Activated CD4-positive, alpha-beta T cell treated with anti-CD3 and anti-CD28 coated beads, Interleukin-2, amount 10 ng/mL, durations not matched to agents 24 days and 14 days (primary cell): Measurements from ENCODE around the gene ANKRD24. TPM values are rescaled to one million over a fixed set of nuclear protein-coding genes. Genes with fewer than 3 reads are reported as not detected.
A peak's percentile ranks its signal among the peaks of the same experiment; 100 is the strongest.
"Not testable (repeated sequence)": the region's sequence is repeated elsewhere in the genome, so short reads cannot be mapped to it uniquely, and the experiment has no call there.

Experiments used
- DNase-seq: peaks from one replicate; pipeline ENCODE4 v3.0.0; 2022
- H3K27ac Mint-ChIP-seq: one replicate; pipeline ENCODE4 v1.8.0; 2022; ENCODE audit warnings: mild to moderate bottlenecking, mixed read lengths
- H3K27me3 Mint-ChIP-seq: one replicate; pipeline ENCODE4 v1.8.0; 2022; ENCODE audit warnings: mixed read lengths
- H3K36me3 Mint-ChIP-seq: one replicate; pipeline ENCODE4 v1.8.0; 2022; ENCODE audit warnings: low read depth, mild to moderate bottlenecking, mixed read lengths
- H3K4me1 Mint-ChIP-seq: one replicate; pipeline ENCODE4 v1.8.0; 2021; ENCODE audit warnings: mixed read lengths
- H3K4me3 Mint-ChIP-seq: one replicate; pipeline ENCODE4 v1.8.0; 2022; ENCODE audit warnings: mild to moderate bottlenecking, moderate library complexity, mixed read lengths
- H3K9me3 Mint-ChIP-seq: one replicate; pipeline ENCODE4 v1.8.0; 2021; ENCODE audit warnings: mixed read lengths
- intact Hi-C: fragments of 100-400 bp; cut with micrococcal nuclease; formaldehyde crosslinking; loops from one replicate; pipeline ENCODE4 v1.15.1; 2023
- total RNA-seq: library from RNA; stranded (reverse); gene quantifications from 2 replicates; pipeline ENCODE4 v1.2.3, GENCODE V29; 2022

Gene ANKRD24
- total RNA-seq, 1 donor from 2014 or later = 0.72 TPM

GRCh38 chr19:4181053-4181508, 1.4 kb upstream of the ANKRD24 start:
- intact Hi-C loops = no loop called here
- Mint-ChIP-seq H3K36me3 (peaks cover 19% of the 10 kb centered on the region), H3K27ac (peak overlapping the region; percentile 50), H3K4me1 (peaks cover 35% of the 10 kb centered on the region), H3K4me3 (peak overlapping the region; percentile 99), H3K9me3 (no peaks in the 10 kb centered on the region), H3K27me3 (peaks cover 2% of the 10 kb centered on the region)
- peak; percentile 67 for DNase-seq

GRCh38 chr19:4183967-4184717, 1.7 kb downstream of the ANKRD24 start:
- H3K27me3 Mint-ChIP-seq = peaks cover 2% of the 10 kb centered on the region
- no peak overlapping the region for H3K27ac Mint-ChIP-seq
- peaks cover 15% of the 10 kb centered on the region for H3K36me3 Mint-ChIP-seq

GRCh38 chr19:4184718-4185352, 2.3 kb downstream of the ANKRD24 start:
- intact Hi-C loops = no loop called here
- H3K4me1 Mint-ChIP-seq = peaks cover 33% of the 10 kb centered on the region
- H3K27ac Mint-ChIP-seq = no peak overlapping the region
- peak overlapping the region; percentile 64 for H3K4me3 Mint-ChIP-seq
- H3K36me3 Mint-ChIP-seq = peaks cover 8% of the 10 kb centered on the region
- no peaks in the 10 kb centered on the region for H3K9me3 Mint-ChIP-seq
- H3K27me3 Mint-ChIP-seq = peaks cover 2% of the 10 kb centered on the region
- no peak for DNase-seq

More at GRCh38 chr19:4183967-4184717, 1.7 kb downstream of the ANKRD24 start:
- H3K9me3 Mint-ChIP-seq = no peaks in the 10 kb centered on the region
- no peak for DNase-seq
- H3K4me1 Mint-ChIP-seq = peaks cover 40% of the 10 kb centered on the region
- intact Hi-C loops = no loop called here
- H3K4me3 Mint-ChIP-seq = peak overlapping the region; percentile 99

- H3K4me1 Mint-ChIP-seq = peaks cover 33% of the 10 kb centered on the region
- peak overlapping the region; percentile 22 for H3K4me3 Mint-ChIP-seq
- H3K9me3 Mint-ChIP-seq = no peaks in the 10 kb centered on the region
- peaks cover 2% of the 10 kb centered on the region for H3K27me3 Mint-ChIP-seq
- no peak for DNase-seq
- intact Hi-C loops = no loop called here
- peaks cover 5% of the 10 kb centered on the region for H3K36me3 Mint-ChIP-seq
- no peak overlapping the region for H3K27ac Mint-ChIP-seq
These were observed 3.1 kb downstream of the ANKRD24 start for GRCh38 chr19:4185413-4186086.

- DNase-seq = peak; percentile 95
- H3K4me3 Mint-ChIP-seq = no peak overlapping the region
- no peaks in the 10 kb centered on the region for H3K9me3 Mint-ChIP-seq
- intact Hi-C loops = no loop called here
- peak overlapping the region; percentile 45 for H3K27ac Mint-ChIP-seq
- H3K27me3 Mint-ChIP-seq = peaks cover 2% of the 10 kb centered on the region
- H3K4me1 Mint-ChIP-seq = peaks cover 28% of the 10 kb centered on the region
- H3K36me3 Mint-ChIP-seq = peaks cover 5% of the 10 kb centered on the region
These were observed 3.9 kb downstream of the ANKRD24 start for GRCh38 chr19:4186087-4186993.

- intact Hi-C loops = no loop called here
- no peaks in the 10 kb centered on the region for H3K9me3 Mint-ChIP-seq
- no peak overlapping the region for H3K4me3 Mint-ChIP-seq
- H3K4me1 Mint-ChIP-seq = peaks cover 23% of the 10 kb centered on the region
- H3K27me3 Mint-ChIP-seq = peaks cover 2% of the 10 kb centered on the region
- DNase-seq = no peak
- no peaks in the 10 kb centered on the region for H3K36me3 Mint-ChIP-seq
- H3K27ac Mint-ChIP-seq = no peak overlapping the region
These were observed 5.0 kb downstream of the ANKRD24 start for GRCh38 chr19:4187313-4188122.

GRCh38 chr19:4189641-4190040, 7.2 kb downstream of the ANKRD24 start:
- peaks cover 14% of the 10 kb centered on the region for H3K4me1 Mint-ChIP-seq
- no peak overlapping the region for H3K4me3 Mint-ChIP-seq
- no peaks in the 10 kb centered on the region for H3K9me3 Mint-ChIP-seq
- DNase-seq = no peak
- peaks cover 5% of the 10 kb centered on the region for H3K27me3 Mint-ChIP-seq
- H3K36me3 Mint-ChIP-seq = no peaks in the 10 kb centered on the region
- intact Hi-C loops = no loop called here
- H3K27ac Mint-ChIP-seq = no peak overlapping the region

- H3K4me3 Mint-ChIP-seq, intact Hi-C loops: not testable (repeated sequence)
These were observed 10.0 kb downstream of the ANKRD24 start for GRCh38 chr19:4192537-4192936.

GRCh38 chr19:4194353-4194752, 11.9 kb downstream of the ANKRD24 start:
- Mint-ChIP-seq H3K27me3 (peaks cover 23% of the 10 kb centered on the region), H3K4me1 (peaks cover 8% of the 10 kb centered on the region), H3K4me3 (no peak overlapping the region), H3K27ac (no peak overlapping the region), H3K9me3 (peaks cover 11% of the 10 kb centered on the region), H3K36me3 (peaks cover 8% of the 10 kb centered on the region)
- intact Hi-C loops = no loop called here
- DNase-seq = no peak

More at GRCh38 chr19:4192537-4192936, 10.0 kb downstream of the ANKRD24 start:
- H3K9me3 Mint-ChIP-seq, H3K27ac Mint-ChIP-seq, H3K4me1 Mint-ChIP-seq, DNase-seq, H3K36me3 Mint-ChIP-seq: not testable (repeated sequence)
- H3K27me3 Mint-ChIP-seq = peaks cover 13% of the 10 kb centered on the region

GRCh38 chr19:4196009-4196408, 13.5 kb downstream of the ANKRD24 start:
- H3K36me3 Mint-ChIP-seq = peaks cover 8% of the 10 kb centered on the region
- peaks cover 11% of the 10 kb centered on the region for H3K9me3 Mint-ChIP-seq
- H3K27ac Mint-ChIP-seq = no peak overlapping the region
- no peak for DNase-seq
- peaks cover 8% of the 10 kb centered on the region for H3K4me1 Mint-ChIP-seq
- H3K27me3 Mint-ChIP-seq = peaks cover 26% of the 10 kb centered on the region
- intact Hi-C loops = no loop called here
- H3K4me3 Mint-ChIP-seq = no peak overlapping the region

- peaks cover 11% of the 10 kb centered on the region for H3K9me3 Mint-ChIP-seq
- H3K4me3 Mint-ChIP-seq = no peak overlapping the region
- H3K27ac Mint-ChIP-seq = peak overlapping the region; percentile 2
- H3K36me3 Mint-ChIP-seq = peaks cover 8% of the 10 kb centered on the region
- H3K27me3 Mint-ChIP-seq = peaks cover 27% of the 10 kb centered on the region
- no peak for DNase-seq
- intact Hi-C loops = no loop called here
- H3K4me1 Mint-ChIP-seq = peaks cover 8% of the 10 kb centered on the region
These were observed 14.2 kb downstream of the ANKRD24 start for GRCh38 chr19:4196587-4197148.

- Mint-ChIP-seq H3K4me3 (no peak overlapping the region), H3K27ac (peak overlapping the region; percentile 2), H3K4me1 (peaks cover 8% of the 10 kb centered on the region), H3K27me3 (peaks cover 27% of the 10 kb centered on the region), H3K36me3 (peaks cover 8% of the 10 kb centered on the region), H3K9me3 (peaks cover 11% of the 10 kb centered on the region)
- DNase-seq = no peak
- intact Hi-C loops = no loop called here
These were observed 14.7 kb downstream of the ANKRD24 start for GRCh38 chr19:4197228-4197624.
